Ovary (tissue), 9 donors: ENCODE data around the gene TSSC4. TPM values are rescaled to one million over a fixed set of nuclear protein-coding genes. Genes with fewer than 3 reads are reported as not detected.

Experiments used
- DNase-seq, 5 donors: peaks; one replicate each; pipeline ENCODE4 v3.0.0-alpha.2; 2019 to 2020
- H3K27ac ChIP-seq, 2 donors: fragments of 200-600 bp; one replicate each; pipeline versions ENCODE4 v1.5.1 to v1.8.0; 2019 to 2022
- H3K27me3 ChIP-seq: fragments of 200-600 bp; one replicate; pipeline ENCODE4 v1.8.0; 2022
- H3K36me3 ChIP-seq: fragments of 200-600 bp; sonication (generic); one replicate; pipeline ENCODE4 v1.5.1; 2019
- H3K4me1 ChIP-seq: one replicate; pipeline ENCODE4 v1.8.1; 2013; ENCODE audit warnings: mild to moderate bottlenecking, moderate library complexity; ENCODE audit not compliant: insufficient read depth
- H3K4me3 ChIP-seq: fragments of 200-600 bp; sonication (generic); one replicate; pipeline ENCODE4 v1.5.1; 2017
- H3K9me3 ChIP-seq, 2 donors: fragments of 200-600 bp in 1 of 2; sonication (generic) in 1 of 2; one replicate each; pipeline versions ENCODE4 v1.5.1 to v1.8.1; 2013 to 2019; ENCODE audit warnings: mild to moderate bottlenecking in 1 of 2, moderate library complexity in 1 of 2
- EP300 ChIP-seq: sonication (generic); formaldehyde crosslinking; IDR thresholded peaks from one replicate; pipeline ENCODE4 v1.6.1; 2017; ENCODE audit warnings: antibody characterized with exemption
- POLR2A ChIP-seq: fragments of 450-650 bp; IDR thresholded peaks from one replicate; pipeline ENCODE4 v1.6.1; 2017; ENCODE audit warnings: antibody characterized with exemption, mild to moderate bottlenecking, moderate library complexity
- WGBS, 3 donors: extraction: QIAGEN DNeasy Blood & Tissue Kit in 1 of 3; methylation state at CpG; one replicate each; pipeline versions ENCODE4 v1.1.5 to v1.1.7; 2013 to 2017; 5-methylcytosine and 5-hydroxymethylcytosine counted together
- intact Hi-C, 4 donors: fragments of 100-400 bp; cut with DNase I; formaldehyde crosslinking; loops; one replicate each; pipeline versions ENCODE4 v1.11.0 to v1.15.1; 2022 to 2023
- polyA plus RNA-seq, 2 donors: library from polyadenylated mRNA; stranded (reverse); fragments of 200-250 nt in 1 of 2; fragments of 350-450 nt in 1 of 2; fragmentation: Illumina TruSeq in 1 of 2; extraction: RNeasy Lipid Tissue Mini Kit (QIAGEN cat#74804) in 1 of 2; gene quantifications; one replicate each; pipeline ENCODE4 v1.2.3, GENCODE V29; 2013 to 2014
- total RNA-seq, 7 donors: library from RNA; depleted of rRNA in 2 of 7; stranded (reverse); fragments of >200 nt in 2 of 7; fragmentation: NEBNext Ultra II Directional in 3 of 7; extraction: Animal tissue kit (Norgen Biotek cat#: 25700) in 3 of 7; gene quantifications; one replicate each; pipeline versions ENCODE4 v1.1.0 to v1.2.4, GENCODE V29; 2016 to 2023
- TF ChIP-seq, protein P1 (sequence below), 3 donors: fragments of 450-650 bp in 2 of 3; fragments of 200-600 bp in 1 of 3; IDR thresholded peaks; one replicate each; pipeline versions ENCODE4 v1.5.1 to v1.8.0; 2016 to 2022; ENCODE audit warnings: antibody characterized with exemption in 3 of 3, mild to moderate bottlenecking in 1 of 3
- donor health status: DM: no; HTN: no; CAD: no; lungs with moderate emphysema.
- donor health status: DM: no; HTN: no; CAD: no.
- donor health status: Bipolar disorder and iron deficiency.
- donor health status: DM: yes; HTN: yes; CAD: no.
- donor health status: DM: no; HTN: no; CAD: no.
- donor health status: DM: yes; HTN: yes; CAD: no.

Gene TSSC4
- total and polyA plus RNA-seq, 9 donors = 1.3 to 73.4 (median 41.7) TPM

GRCh38 chr11:2365571-2366210 is 34.9 kb upstream of the TSSC4 start:
- Histone ChIP-seq H3K9me3 (no peaks in the 10 kb centered on the region), H3K27ac (no peak overlapping the region), H3K27me3 (no peaks in the 10 kb centered on the region), H3K4me3 (no peak overlapping the region), H3K4me1 (no peaks in the 10 kb centered on the region), H3K36me3 (no peaks in the 10 kb centered on the region)
- DNase-seq = no peak
- TF ChIP-seq, protein P1, sequence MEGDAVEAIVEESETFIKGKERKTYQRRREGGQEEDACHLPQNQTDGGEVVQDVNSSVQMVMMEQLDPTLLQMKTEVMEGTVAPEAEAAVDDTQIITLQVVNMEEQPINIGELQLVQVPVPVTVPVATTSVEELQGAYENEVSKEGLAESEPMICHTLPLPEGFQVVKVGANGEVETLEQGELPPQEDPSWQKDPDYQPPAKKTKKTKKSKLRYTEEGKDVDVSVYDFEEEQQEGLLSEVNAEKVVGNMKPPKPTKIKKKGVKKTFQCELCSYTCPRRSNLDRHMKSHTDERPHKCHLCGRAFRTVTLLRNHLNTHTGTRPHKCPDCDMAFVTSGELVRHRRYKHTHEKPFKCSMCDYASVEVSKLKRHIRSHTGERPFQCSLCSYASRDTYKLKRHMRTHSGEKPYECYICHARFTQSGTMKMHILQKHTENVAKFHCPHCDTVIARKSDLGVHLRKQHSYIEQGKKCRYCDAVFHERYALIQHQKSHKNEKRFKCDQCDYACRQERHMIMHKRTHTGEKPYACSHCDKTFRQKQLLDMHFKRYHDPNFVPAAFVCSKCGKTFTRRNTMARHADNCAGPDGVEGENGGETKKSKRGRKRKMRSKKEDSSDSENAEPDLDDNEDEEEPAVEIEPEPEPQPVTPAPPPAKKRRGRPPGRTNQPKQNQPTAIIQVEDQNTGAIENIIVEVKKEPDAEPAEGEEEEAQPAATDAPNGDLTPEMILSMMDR (IDR thresholded peaks at IDR 0.05) = no peak
- TF ChIP-seq POLR2A = no peak
- TF ChIP-seq EP300 = no peak
- WGBS, 3 donors = 89 to 92% (median 90%) methylated on average over 16 of the region's 16 CpGs
- intact Hi-C loops = no loop called here

DNA sequence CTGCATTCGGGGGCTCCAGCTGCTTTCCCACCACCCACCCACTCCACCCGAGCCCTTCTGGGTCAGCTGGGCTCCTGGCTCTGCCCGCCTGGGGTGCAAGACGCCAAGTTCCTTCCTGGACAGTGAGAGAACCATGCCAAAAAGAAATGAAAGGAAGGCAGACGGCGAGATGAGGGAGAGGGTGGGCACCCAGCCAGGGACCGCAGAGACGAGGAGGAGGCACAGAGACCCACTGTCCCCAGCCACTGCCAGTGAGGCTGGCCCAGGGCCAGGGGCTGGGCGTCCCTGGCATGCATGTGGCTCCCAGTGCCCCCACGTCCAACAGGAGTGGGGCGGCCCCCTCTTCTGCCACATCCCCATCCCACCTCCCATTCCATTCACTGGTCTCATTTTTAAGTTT is 34.3 kb upstream of the TSSC4 start:
- TF ChIP-seq, protein P1 (IDR thresholded peaks at IDR 0.05) = no peak
- TF ChIP-seq POLR2A = no peak
- TF ChIP-seq EP300 = no peak
- no peaks in the 10 kb centered on the region for H3K4me1 ChIP-seq
- no peak overlapping the region for H3K27ac ChIP-seq
- H3K36me3 ChIP-seq = no peaks in the 10 kb centered on the region
- DNase-seq = peak in 1 of 5 donors; percentile 56
- 48 to 59% (median 56%) methylated on average over 11 of the region's 11 CpGs for WGBS, 3 donors
- H3K27me3 ChIP-seq = no peaks in the 10 kb centered on the region
- no peaks in the 10 kb centered on the region for H3K9me3 ChIP-seq
- intact Hi-C loops = no loop called here
- no peak overlapping the region for H3K4me3 ChIP-seq

- Histone ChIP-seq H3K9me3 (no peaks in the 10 kb centered on the region), H3K27me3 (no peaks in the 10 kb centered on the region), H3K4me1 (no peaks in the 10 kb centered on the region), H3K4me3 (no peak overlapping the region), H3K36me3 (no peaks in the 10 kb centered on the region), H3K27ac (no peak overlapping the region)
- intact Hi-C loops = no loop called here
- 82 to 92% (median 90%) methylated on average over 7 of the region's 7 CpGs for WGBS, 3 donors
- no peak for DNase-seq
- TF ChIP-seq EP300 (no peak), POLR2A (no peak)
- TF ChIP-seq, protein P1 (IDR thresholded peaks at IDR 0.05) = no peak
Measured at GRCh38 chr11:2366733-2367132, 33.8 kb upstream of the TSSC4 start.

- TF ChIP-seq POLR2A (no peak), EP300 (no peak)
- TF ChIP-seq, protein P1 (IDR thresholded peaks at IDR 0.05) = no peak
- WGBS, 3 donors = 76 to 85% (median 83%) methylated on average over 17 of the region's 17 CpGs
- no peak overlapping the region for H3K4me3 ChIP-seq
- no peaks in the 10 kb centered on the region for H3K36me3 ChIP-seq
- intact Hi-C loops = no loop called here
- H3K9me3 ChIP-seq = no peaks in the 10 kb centered on the region
- no peak for DNase-seq
- H3K4me1 ChIP-seq = no peaks in the 10 kb centered on the region
- H3K27ac ChIP-seq = no peak overlapping the region
- no peaks in the 10 kb centered on the region for H3K27me3 ChIP-seq
Measured at GRCh38 chr11:2367266-2368160, 33.0 kb upstream of the TSSC4 start.
